ENCODE data around the gene TNRC6A. TPM values are rescaled to one million over a fixed set of nuclear protein-coding genes. Genes with fewer than 3 reads are reported as not detected.
A peak's percentile ranks its signal among the peaks of the same experiment; 100 is the strongest.
"Not testable (repeated sequence)": the region's sequence is repeated elsewhere in the genome, so short reads cannot be mapped to it uniquely, and the experiment has no call there.

TNRC6A gene
- total and polyA plus RNA-seq, 9 of the 15 experiments (the other 6 are each of a cell fraction or from before 2014, with no cell fraction given) = 3.4 to 32.1 (median 26.6) TPM

- TF ChIP-seq ARNT (IDR thresholded peaks at IDR 0.05) (peak; percentile 14 to 75; a peak in 1 of 4 replicates), DMBX1 (CRISPR knock-in tag; IDR thresholded peaks at IDR 0.05; ENCODE audit: borderline replicate concordance) (peak; percentile 64), MYNN (IDR thresholded peaks at IDR 0.05) (peak; percentile 75), CBX3 (IDR thresholded peaks at IDR 0.05; ENCODE audit: borderline replicate concordance in 1 of 2, low read length in 2 of 2) (peak in 1 of 2 experiments; percentile 52; a peak in 1 of 3 replicates), GATA2 (CRISPR knock-in tag; IDR thresholded peaks at IDR 0.05) (peak; percentile 91), L3MBTL2 (IDR thresholded peaks at IDR 0.05) (peak; percentile 90), ADNP (tag; IDR thresholded peaks at IDR 0.05) (peak; percentile 55; the same call in 1 of the 2 replicates), CREB3L1 (IDR thresholded peaks at IDR 0.05; ENCODE audit: borderline replicate concordance, low read depth) (0 out of 2 replicates have a peak, but pooled peaks have one; percentile 23), MEIS2 (IDR thresholded peaks at IDR 0.05; ENCODE audit: partially characterized antibody) (peak; percentile 62), EGR1 (conservative IDR thresholded peaks at IDR 0.05) (peak; percentile 83), ZBTB40 (IDR thresholded peaks at IDR 0.05) (0 out of 2 replicates have a peak, but pooled peaks have one; percentile 22), CBFA2T2 (conservative IDR thresholded peaks at IDR 0.05) (peak; percentile 93), TEAD4 (IDR thresholded peaks at IDR 0.05; ENCODE audit: low read length) (peak; percentile 92), NRF1 (conservative IDR thresholded peaks at IDR 0.05 in 1 of 2, IDR thresholded peaks at IDR 0.05 in 1 of 2) (peak in 1 of 2 experiments; percentile 26; a peak in 1 of 4 replicates), RCOR1 (IDR thresholded peaks at IDR 0.05; ENCODE audit: borderline replicate concordance in 1 of 2, low read depth in 2 of 2, low read length in 2 of 2) (peak; percentile 18 to 88; a peak in 3 of 4 replicates)
- TF ChIP-seq MYNN (CRISPR knock-in tag; IDR thresholded peaks at IDR 0.05); ZBTB40 (CRISPR knock-in tag; IDR thresholded peaks at IDR 0.05); TEAD4 (CRISPR knock-in tag; IDR thresholded peaks at IDR 0.05; ENCODE audit: borderline replicate concordance): not testable (repeated sequence)
- TF ChIP-seq, protein P1, sequence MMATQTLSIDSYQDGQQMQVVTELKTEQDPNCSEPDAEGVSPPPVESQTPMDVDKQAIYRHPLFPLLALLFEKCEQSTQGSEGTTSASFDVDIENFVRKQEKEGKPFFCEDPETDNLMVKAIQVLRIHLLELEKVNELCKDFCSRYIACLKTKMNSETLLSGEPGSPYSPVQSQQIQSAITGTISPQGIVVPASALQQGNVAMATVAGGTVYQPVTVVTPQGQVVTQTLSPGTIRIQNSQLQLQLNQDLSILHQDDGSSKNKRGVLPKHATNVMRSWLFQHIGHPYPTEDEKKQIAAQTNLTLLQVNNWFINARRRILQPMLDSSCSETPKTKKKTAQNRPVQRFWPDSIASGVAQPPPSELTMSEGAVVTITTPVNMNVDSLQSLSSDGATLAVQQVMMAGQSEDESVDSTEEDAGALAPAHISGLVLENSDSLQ (IDR thresholded peaks at IDR 0.05) = peak; percentile 49
These were observed 21.7 kb upstream of the TNRC6A start (continued) for GRCh38 chr16:24707760-24708159.
